ENCODE results near the gene ZNF853.

ZNF853 gene

DNA sequence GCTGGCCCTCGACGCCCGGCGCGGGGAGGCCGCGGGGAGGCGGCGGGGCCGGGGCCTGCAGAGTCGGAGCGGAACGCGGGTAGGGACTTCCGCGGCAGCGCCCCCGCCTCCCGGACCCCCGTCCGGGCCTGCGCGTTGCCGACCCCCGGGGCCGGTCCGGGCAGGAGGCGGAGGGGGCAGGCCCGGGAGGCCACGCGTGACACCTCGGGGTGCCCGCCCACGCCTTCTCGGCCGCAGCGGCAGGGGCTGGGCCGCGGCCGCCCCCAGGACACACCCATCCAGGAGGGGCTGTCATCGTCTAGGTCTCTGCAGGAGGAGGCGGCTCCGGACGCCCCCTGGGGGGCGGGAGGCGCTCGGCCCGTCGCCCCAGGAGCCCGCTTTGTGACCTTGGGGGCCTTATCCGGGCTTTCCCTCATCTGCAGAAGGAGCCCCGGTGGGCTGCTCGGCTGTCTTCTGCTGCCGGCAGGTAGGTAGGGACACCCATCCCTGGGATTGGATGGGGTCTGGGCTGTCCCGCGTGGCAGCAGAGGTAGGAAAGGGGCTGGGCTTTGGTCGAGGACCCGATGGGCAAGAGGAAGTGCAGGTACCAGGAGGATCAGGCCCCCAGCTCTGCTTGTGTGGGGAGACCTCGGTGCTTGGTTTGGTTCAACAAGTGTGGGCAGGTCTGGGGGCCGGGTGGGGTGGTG lies 22.3 kb downstream of the ZNF853 start:
- DNase-seq, result peak; percentile 20

DNA sequence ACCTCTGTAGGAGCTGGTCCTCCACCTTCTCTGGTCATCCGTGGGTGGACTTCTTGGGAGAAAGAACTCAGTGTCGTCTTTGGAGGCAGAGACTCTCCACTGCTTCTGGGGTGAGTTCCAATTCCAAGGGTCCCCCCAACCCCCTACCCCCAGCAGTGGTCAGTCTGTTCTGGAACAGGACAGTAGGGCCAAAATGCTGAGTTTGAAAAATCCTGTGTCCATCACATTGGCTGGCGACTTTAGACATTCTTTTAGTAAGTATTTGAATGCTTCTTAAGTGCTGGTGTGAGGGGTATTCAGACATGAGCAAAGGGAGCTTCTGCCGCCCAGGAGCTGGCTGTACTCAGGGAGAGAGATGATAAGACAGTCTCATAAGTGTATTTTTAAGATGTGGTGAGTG lies 23.6 kb downstream of the ZNF853 start:
- no peak for DNase-seq

DNA sequence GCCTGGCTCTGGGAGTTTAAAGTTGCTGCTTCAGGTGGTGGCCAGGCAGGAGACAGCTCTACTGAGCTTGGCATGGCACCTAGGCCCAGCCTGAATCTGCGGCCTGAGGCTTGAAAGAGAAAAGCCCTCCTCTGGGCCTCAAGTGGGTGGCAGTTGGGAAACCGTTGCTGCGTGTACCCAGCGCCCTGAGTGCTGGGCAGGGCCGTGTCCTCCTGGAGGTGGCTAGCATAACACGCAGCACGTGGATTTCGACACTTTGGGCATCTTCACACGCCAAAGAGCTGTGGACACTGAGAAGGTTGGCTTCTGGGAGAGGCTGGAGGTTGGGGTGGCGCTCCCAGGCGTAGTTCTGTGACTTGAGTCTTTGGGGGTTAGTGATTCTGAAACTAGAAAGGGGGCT lies 24.2 kb downstream of the ZNF853 start:
- no peak for DNase-seq

DNA sequence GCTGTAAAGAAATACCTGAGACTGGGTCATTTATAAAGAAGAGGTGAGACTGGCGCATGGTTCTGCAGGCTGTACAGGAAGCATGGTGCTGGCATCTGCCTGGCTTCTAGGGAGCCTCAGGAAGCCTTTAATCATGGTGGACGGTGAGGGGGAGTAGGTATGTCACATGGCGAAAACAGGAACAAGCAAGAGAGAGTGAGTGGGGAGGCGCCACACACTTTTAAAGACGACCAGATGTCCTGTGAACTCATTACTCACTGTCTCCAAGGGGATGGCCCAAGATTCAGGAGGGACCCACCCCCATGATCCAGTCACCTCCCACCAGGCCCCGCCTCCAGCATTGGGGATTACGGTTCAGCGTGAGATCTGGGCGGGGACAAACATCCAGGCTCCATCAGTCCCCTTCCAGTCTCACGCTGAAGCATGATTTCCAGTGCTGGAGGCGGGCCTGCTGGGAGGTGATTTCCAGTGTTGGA lies 24.9 kb downstream of the ZNF853 start:
- DNase-seq, result peak; percentile 57

DNA sequence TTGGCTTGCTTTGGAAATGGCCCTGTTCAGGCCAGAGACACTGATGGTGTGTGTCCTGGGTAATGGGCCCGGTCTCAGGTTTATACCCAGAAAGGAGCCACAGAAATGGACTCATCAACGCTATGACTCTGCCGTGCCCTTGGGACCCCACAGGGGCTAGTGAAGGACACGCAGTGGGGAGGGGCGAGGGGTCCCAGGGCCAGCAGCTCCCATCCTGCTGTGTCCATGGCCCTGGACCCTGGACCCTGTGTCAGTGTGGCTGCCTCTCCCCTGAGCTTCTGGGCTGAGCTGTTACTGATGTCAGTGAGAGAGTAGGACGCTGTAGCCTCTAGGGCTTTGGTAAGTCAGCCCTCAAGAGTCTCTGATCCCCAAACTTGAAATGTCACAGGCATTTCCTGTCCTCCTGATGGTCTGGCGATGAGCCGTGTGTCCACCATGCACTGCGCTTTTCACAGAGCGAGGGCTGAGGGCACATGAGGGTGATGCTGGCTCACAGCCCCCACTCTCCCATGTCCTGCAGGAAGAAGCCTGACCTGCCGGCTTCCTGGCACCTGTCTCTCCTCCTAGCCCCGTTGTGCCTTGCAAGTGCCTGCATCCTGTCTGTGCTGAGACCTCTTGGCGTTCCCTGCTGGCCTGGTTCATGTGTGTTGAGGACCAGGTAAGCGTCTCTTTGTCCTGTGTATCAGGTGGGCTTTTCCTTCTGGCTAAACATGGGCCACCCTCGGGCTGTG lies 26.1 kb downstream of the ZNF853 start:
- no peak for DNase-seq

DNA sequence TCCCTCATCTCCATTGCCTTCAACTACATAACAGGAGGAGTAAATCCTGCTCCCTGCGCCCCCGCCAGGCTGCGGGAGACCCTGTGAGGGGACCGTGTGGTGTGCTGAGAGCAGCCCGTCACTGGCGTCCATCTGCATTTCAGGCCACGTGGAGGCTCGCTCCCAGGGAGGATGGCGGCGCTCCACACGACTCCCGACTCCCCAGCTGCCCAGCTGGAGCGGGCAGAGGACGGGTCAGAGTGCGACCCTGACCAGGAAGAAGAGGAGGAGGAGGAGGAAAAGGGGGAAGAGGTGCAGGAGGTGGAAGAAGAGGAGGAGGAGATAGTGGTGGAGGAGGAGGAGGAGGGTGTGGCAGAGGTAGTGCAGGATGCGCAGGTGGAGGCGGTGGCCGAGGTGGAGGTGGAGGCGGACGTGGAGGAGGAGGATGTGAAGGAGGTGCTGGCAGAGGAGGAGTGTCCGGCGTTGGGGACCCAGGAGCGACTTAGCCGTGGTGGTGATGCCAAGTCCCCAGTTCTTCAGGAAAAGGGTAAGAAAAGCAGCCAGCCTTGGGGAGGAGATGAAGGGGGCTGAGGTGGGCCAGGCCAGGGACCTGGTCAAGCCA lies 26.9 kb downstream of the ZNF853 start:
- no peak for DNase-seq

DNA sequence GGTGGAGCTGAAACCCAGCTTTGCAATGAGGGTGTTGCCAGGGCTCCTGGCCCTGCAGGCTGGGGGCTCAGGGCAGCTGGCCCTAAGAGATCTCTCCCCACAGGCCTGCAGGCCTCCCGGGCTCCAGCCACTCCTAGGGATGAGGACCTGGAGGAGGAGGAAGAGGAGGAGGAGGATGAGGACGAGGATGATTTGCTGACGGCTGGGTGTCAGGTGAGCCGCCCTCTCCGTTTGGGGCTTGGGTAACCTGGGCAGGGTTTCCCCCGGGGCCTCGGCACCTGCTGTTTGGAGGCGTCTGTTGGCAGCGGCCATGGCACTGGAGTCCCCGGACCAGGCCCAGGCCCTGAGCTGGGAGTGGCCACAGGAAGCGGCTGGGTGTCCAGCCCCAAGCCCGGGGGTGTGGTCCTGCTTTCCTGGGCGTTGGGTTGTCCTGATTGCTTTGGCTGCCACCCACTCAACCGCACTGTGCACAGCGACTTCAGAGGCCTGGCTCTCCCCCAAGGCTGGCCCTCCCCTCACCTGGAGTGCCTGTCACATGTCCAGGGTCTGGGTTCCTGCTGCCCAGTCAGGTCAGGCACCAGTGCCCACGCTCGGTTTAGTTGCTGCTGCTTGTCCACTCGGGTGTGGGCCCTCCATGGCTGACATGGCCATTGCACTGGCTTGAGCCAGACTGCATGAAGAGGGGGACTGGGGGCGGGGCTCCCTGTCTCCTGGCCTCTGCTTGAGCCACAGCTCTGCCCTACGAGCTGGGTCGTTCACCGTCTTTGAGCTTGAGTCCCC lies 27.6 kb downstream of the ZNF853 start:
- DNase-seq, result no peak

DNA sequence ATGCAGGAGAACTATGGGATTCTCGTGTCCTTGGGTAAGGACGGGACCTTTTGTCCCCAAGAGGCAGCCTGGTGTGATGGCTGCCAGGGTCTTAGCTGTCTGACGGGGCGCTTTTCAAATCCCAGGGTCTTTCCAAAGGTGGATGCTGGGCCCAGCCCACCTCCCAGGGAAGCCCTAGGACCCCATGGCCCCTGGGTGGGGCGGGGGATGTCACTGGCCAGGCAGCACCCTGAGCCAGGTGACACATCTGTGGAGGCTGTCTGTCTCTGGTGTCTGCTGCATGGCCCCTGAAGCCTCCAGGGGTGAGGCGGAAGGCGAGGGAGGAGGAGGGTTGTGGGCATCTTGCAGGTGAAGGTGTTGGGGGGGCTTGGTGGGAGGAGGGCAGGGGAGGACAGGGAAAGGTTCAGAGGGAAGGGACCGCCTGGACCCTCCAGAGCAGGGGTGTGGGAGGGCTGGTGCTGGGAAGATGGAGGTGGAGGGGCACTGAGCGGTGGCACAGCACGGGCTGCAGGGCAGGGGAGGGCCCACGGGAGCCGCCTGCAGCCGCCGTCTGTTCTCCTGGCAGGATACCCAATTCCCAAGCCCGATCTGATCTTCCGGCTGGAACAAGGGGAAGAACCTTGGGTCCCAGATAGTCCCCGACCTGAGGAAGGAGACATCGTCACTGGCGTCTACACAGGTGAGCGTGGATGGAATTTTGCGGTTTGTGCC lies 28.7 kb downstream of the ZNF853 start:
- DNase-seq, result no peak

DNA sequence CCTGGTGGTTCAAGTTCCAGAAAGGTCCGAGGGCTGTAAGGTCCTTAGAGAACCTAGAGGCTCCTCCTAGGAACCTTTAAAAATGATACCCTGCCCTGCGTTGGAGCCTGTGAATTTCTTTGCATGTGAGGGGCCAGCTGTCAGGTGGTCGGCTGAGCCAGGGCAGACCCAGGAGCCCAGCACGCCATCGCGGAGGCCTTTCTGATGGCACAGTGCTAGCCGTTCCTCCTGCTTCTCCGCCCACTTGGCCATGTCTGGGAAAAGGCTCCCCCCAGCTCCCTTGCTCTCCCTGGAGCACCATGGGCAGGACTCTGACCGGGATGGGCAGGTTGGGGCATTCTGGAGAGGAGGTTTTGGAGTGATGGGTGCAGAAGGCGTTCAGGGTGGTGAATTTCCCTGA lies 29.3 kb downstream of the ZNF853 start:
- no peak for DNase-seq

DNA sequence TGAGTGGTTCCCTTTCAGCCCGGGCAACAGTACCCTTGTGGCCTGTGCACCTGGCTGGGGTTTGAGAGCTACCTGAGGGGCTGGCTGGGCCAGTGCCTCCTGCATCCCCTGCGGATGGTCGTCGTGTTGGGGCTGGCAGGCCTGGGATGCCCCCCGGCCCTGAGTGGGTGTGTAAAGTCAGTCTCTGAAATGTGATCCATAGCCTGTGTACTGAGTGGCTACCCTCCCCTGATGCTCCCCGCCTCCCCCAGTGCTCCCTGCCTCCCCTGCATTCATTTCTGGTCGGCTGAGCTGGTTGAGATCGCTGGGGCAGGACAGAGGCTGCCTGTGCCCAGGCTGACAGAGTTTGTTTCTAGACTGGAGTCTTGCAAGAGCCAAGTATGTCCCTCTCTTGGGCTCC lies 31.1 kb downstream of the ZNF853 start:
- DNase-seq, result no peak

DNA sequence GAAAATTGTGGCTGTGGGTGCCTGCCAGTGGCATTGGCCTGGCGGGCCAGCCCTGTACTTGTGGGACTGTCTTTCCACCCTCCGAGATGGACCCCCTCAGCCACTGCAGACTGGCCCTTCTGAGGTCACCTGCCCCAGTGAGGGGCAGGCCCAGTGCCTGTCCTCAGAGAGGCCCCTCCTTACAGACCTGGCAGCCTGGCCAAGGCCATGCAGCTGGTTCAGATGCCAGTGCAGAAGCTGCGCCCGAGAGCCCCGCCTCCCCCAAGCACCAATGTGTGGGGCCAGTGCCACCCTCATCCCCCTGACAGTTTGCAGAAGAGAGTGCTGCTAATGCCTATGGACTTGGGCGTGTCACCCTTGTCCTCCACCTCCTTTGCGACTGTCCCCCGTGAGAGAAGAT lies 31.7 kb downstream of the ZNF853 start:
- no peak for DNase-seq

DNA sequence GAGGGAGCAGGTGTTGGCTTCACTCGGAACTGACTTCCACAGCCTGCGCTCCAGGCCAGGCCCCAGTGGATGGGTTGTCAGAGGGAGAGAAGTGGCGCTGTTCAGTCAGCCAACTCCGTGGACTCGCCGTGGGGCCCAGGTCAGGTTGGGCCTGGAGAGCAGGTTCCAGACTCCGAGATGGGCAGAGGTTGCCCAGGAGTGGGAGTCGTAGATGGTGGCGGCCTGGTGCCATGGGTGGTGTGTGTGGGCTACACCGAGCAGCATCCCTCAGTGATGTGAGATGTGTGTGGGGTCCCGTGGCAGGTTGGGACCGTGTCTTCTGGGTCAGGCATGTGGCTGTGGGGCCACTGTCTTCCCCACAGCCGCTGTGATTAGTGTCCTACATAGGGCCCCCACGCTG lies 32.1 kb downstream of the ZNF853 start:
- DNase-seq, result no peak

DNA sequence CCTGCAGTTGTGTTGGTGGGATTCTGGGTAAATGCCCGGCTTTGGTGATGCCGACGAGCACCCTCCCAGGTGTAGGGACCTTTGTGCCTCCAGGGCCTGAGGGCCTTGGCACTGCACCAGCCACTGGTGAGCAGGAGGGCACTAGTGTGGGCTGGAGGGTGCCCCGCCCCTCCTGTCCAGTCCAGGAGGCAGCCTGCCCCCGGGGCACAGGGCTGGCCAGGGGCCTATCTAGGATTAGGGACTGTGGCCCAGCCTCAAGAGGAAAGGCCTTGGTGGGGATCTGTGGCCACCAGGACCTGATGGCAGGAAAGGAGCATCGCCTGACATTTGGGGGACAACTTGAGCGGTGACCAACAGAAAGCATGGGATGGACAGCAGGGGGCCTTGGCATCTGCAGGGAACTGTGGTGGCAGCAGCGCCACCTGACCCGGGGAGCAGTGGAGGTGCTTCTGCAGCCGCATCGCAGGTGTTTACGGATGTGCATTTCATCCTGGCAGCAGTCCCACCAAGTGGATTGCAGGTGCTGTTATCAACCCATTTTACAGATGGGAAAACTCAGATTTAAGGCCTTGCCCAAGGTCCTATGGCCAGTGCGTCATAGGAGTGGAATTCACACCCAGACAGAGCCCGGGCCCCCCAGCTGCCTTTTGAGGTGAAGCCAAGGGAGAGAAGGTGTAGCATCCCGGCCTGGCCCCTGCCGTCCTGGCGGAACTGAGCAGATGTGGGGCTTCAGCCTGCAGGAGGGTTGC lies 32.8 kb downstream of the ZNF853 start:
- DNase-seq, result no peak

DNA sequence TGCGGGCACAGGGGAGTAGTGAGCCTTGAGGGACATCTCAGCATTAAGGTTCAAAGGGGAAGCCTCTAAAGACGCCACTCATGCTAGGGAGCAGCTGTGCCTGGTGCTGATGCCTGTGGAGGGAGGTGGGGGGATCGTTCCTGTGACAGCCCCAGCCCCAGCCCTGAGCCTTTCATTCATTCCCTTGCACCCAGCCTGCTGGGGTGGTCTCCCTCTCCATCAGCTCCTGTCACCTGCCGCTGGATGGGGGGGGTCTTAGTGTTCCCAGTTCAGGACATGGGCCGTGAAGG lies 33.4 kb downstream of the ZNF853 start:
- no peak for DNase-seq

DNA sequence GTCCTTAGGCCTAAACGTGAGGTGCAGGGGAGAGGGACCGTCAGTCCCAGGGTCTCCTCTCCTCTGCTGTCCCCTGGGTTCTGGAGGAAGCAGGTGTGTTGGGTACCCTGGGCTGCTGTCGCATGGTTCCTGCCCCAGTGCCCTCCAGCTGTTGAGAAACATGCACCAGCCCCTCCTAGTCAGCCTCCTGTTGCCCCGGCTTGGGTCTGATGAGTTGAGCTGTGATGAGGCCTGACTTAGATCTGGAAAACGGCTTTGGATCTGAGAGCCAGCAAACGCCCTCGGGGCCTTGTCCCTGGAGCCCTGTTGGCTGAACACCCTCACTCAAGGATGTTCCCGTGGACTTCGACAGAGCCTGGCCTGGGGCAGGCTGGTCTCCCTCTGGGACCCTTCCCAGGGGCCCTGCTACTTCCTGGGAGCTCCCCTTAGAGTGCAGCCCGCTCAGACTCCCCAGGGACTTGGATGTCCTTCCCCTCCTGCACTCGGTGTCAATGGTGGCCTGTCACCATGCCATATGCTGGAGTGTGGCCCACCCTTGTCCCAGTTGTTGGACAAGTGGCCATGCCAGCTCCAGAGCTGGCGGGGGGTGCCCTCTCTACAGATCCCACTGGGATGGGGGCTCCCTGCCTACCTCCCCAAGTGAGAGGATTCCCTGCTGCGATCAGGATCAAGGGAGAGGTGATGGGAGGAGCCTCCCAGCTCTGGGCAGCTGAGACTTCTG lies 34.0 kb downstream of the ZNF853 start:
- DNase-seq, result no peak

DNA sequence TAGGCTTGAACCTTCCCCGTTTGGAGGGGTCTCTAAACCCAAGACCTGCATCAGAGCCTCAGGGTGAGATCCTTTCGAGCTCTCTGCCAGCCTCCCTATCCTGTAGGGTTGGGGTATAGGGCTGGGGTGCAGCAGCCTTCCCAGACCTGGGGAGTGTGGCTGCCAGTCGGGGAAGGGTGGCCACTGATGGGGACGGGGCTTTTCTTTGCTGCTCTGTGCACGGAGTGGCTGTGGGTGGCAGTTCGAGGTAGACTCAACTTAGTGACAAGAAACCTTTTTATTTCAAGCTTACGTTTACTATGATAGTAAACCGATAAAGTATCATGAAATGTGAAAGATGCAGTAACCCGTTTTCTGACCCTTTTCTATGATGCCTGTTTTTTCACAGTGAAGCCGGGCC lies 34.7 kb downstream of the ZNF853 start:
- DNase-seq, result no peak

DNA sequence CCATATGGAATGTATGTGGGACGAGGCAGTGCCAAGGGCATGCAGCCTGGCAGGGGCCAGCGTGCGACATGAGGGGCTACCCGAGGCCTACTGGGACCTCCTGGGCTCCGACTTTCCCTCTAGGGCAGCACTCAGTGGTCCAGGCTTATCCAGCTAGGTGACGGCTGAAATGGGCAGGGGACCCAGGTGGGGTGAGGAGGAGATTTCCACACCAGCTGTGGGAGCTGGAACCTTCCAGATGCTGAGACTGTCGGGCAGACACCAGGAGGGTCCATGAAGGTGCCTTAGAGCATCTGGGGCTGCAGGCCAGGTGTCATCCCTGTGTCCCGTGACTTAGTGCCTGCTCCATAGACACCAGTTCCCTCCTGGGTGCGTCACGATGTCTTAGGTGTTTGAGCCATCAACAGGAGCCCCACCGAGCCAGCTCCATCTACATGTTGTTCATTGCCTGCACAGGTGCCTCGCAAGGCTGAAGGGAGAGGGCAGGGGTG lies 35.2 kb downstream of the ZNF853 start:
- DNase-seq, result no peak

DNA sequence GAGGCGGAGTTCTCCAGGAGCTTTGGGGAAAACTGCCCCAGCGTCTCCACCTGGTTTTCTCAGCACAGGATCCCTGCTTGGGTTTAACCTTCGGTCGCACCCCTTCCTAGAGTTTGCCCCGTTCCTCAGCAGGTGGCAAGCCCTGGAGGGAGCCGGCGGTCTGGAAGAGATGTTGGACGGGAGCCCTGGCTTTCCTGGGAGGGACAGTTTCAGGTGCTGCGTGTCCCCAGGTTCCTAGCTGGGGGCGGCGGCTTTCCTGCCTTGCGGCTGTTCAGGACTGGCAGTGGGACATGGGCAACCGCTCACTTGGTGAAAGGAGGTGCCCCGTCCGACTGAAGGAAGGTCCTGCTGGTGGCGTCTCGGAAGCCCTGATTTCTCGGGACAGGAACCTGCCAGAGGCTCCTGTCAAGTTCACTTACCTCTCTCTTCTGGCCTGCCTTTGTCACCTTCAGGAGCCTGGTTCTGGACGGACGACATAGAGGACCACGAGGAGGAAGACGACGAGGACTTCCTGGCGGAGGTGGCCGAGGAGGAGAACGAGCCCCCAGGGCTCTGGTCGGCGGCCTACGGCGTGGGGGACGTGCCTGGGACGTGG lies 36.5 kb downstream of the ZNF853 start:
- DNase-seq, result no peak

DNA sequence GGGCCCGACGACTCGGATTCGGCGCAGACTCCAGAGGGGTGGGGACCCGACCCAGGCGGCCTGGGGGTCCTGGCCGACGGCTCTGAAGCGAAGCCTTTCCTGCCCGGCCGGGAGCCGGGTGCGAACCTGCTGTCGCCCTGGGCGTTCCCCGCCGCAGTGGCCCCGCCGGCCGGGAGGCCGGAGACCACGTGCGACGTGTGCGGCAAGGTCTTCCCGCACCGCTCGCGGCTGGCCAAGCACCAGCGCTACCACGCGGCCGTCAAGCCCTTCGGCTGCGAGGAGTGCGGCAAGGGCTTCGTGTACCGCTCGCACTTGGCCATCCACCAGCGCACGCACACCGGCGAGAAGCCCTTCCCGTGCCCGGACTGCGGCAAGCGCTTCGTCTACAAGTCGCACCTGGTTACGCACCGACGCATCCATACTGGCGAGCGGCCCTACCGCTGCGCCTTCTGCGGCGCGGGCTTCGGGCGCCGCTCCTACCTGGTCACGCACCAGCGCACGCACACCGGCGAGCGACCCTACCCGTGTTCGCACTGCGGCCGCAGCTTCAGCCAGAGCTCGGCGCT lies 37.1 kb downstream of the ZNF853 start:
- no peak for DNase-seq

Measured in fibroblast of skin of right quadriceps (primary cell).